IPS DF 6.9 (cell line): Measurements from ENCODE around the gene MAST3.
"Not testable (repeated sequence)": the region's sequence is repeated elsewhere in the genome, so short reads cannot be mapped to it uniquely, and the experiment has no call there.

ENCODE experiments used
- DNase-seq: peaks from one replicate; pipeline ENCODE4 v3.0.0-alpha.2; 2013; ENCODE audit warnings: low read depth, low spot score
- H3K27ac ChIP-seq: one replicate; pipeline ENCODE4 v1.5.1; 2013; ENCODE audit warnings: low read length, control low read depth
- H3K27me3 ChIP-seq: 2 replicates; pipeline ENCODE4 v1.6.1; 2013; ENCODE audit warnings: mild to moderate bottlenecking, low read length; ENCODE audit not compliant: control insufficient read depth, insufficient read depth
- H3K36me3 ChIP-seq: 2 replicates; pipeline ENCODE4 v1.6.1; 2013; ENCODE audit warnings: low read length; ENCODE audit not compliant: control insufficient read depth, insufficient read depth
- H3K4me1 ChIP-seq: 2 replicates; pipeline ENCODE4 v1.6.1; 2013; ENCODE audit warnings: low read length; ENCODE audit not compliant: control insufficient read depth, insufficient read depth
- H3K4me3 ChIP-seq: 2 replicates; pipeline ENCODE4 v1.5.1; 2013; ENCODE audit warnings: mild to moderate bottlenecking, low read length
- H3K9me3 ChIP-seq: 2 replicates; pipeline ENCODE4 v1.6.1; 2013; ENCODE audit warnings: low read length, inconsistent platforms; ENCODE audit not compliant: control insufficient read depth, insufficient read depth
- WGBS: extraction: QIAGEN DNeasy Blood & Tissue Kit; methylation state at CpG from one replicate; pipeline ENCODE4 v1.1.7; 2013; ENCODE audit warnings: mixed read lengths, missing lambda C conversion rate; ENCODE audit not compliant: insufficient read length, insufficient coverage; 5-methylcytosine and 5-hydroxymethylcytosine counted together

The MAST3 gene

GRCh38 chr19:18085702-18086457, 11.7 kb upstream of the MAST3 start:
- Histone ChIP-seq H3K27me3 (no peaks in the 10 kb centered on the region), H3K36me3 (no peaks in the 10 kb centered on the region), H3K4me1 (no peaks in the 10 kb centered on the region), H3K9me3 (no peaks in the 10 kb centered on the region), H3K27ac (no peak overlapping the region), H3K4me3 (no peak overlapping the region)
- WGBS = no CpG with 5 or more reads among the region's 8 CpGs
- DNase-seq = no peak

- Histone ChIP-seq H3K27me3 (no peaks in the 10 kb centered on the region), H3K27ac (no peak within 1 kb of the TSS), H3K9me3 (no peaks in the 10 kb centered on the region), H3K36me3 (no peaks in the 10 kb centered on the region), H3K4me3 (no peak within 1 kb of the TSS), H3K4me1 (no peaks in the 10 kb centered on the region)
- no CpG with 5 or more reads among the region's 12 CpGs for WGBS
- DNase-seq = no peak
These were observed 10.9 kb upstream of the MAST3 start, which contains the start of gene IL12RB1 for GRCh38 chr19:18086590-18087138. Gene IL12RB1, minus strand, starts transcription at chr19:18086934. Its CDS starts 111 bp downstream, at chr19:18086823.

- not testable (repeated sequence) for DNase-seq, H3K27ac ChIP-seq, H3K27me3 ChIP-seq, H3K36me3 ChIP-seq, H3K4me3 ChIP-seq, H3K9me3 ChIP-seq, H3K4me1 ChIP-seq
- no CpG with 5 or more reads among the region's 11 CpGs for WGBS
These were observed 8.5 kb upstream of the MAST3 start for GRCh38 chr19:18089096-18089541.

- no CpG with 5 or more reads among the region's 5 CpGs for WGBS
- Histone ChIP-seq H3K4me1 (peaks cover 2% of the 10 kb centered on the region; the same call in 1 of the 2 replicates), H3K9me3 (no peaks in the 10 kb centered on the region), H3K36me3 (no peaks in the 10 kb centered on the region), H3K27ac (no peak overlapping the region), H3K27me3 (no peaks in the 10 kb centered on the region), H3K4me3 (no peak overlapping the region)
- DNase-seq = no peak
These were observed 7.9 kb upstream of the MAST3 start for GRCh38 chr19:18089726-18090125.

- WGBS = no CpG with 5 or more reads among the region's 12 CpGs
- H3K36me3 ChIP-seq = no peaks in the 10 kb centered on the region
- DNase-seq = no peak
- peaks cover 2% of the 10 kb centered on the region; the same call in 1 of the 2 replicates for H3K4me1 ChIP-seq
- H3K9me3 ChIP-seq = no peaks in the 10 kb centered on the region
- H3K27me3 ChIP-seq = no peaks in the 10 kb centered on the region
- no peak overlapping the region for H3K27ac ChIP-seq
- H3K4me3 ChIP-seq = no peak overlapping the region
These were observed 6.9 kb upstream of the MAST3 start for GRCh38 chr19:18090545-18091216.

- Histone ChIP-seq H3K27me3 (no peaks in the 10 kb centered on the region), H3K4me3 (no peak overlapping the region), H3K36me3 (no peaks in the 10 kb centered on the region), H3K9me3 (no peaks in the 10 kb centered on the region), H3K4me1 (peaks cover 2% of the 10 kb centered on the region; the same call in 1 of the 2 replicates), H3K27ac (no peak overlapping the region)
- DNase-seq = no peak
- no CpG with 5 or more reads among the region's 12 CpGs for WGBS
These were observed 6.4 kb upstream of the MAST3 start for GRCh38 chr19:18091217-18091608.

GRCh38 chr19:18093439-18094161, 4.0 kb upstream of the MAST3 start:
- no peaks in the 10 kb centered on the region for H3K27me3 ChIP-seq
- H3K36me3 ChIP-seq = no peaks in the 10 kb centered on the region
- no peak overlapping the region for H3K27ac ChIP-seq
- no CpG with 5 or more reads among the region's 6 CpGs for WGBS
- no peak overlapping the region for H3K4me3 ChIP-seq
- no peaks in the 10 kb centered on the region for H3K9me3 ChIP-seq
- H3K4me1 ChIP-seq = peaks cover 4% of the 10 kb centered on the region; the same call in 1 of the 2 replicates
- no peak for DNase-seq

- no peaks in the 10 kb centered on the region for H3K36me3 ChIP-seq
- DNase-seq = no peak
- H3K4me3 ChIP-seq = no peak overlapping the region
- no peaks in the 10 kb centered on the region for H3K9me3 ChIP-seq
- peaks cover 6% of the 10 kb centered on the region for H3K4me1 ChIP-seq
- H3K27me3 ChIP-seq = no peaks in the 10 kb centered on the region
- WGBS = no CpG with 5 or more reads among the region's 2 CpGs
- H3K27ac ChIP-seq = no peak overlapping the region
These were observed 1.3 kb upstream of the MAST3 start for GRCh38 chr19:18096258-18096657.

- no CpG with 5 or more reads among the region's 22 CpGs for WGBS
- DNase-seq = no peak
- H3K27ac ChIP-seq = no peak overlapping the region
- no peaks in the 10 kb centered on the region for H3K9me3 ChIP-seq
- H3K4me1 ChIP-seq = peaks cover 6% of the 10 kb centered on the region
- H3K4me3 ChIP-seq = peak overlapping the region; percentile 21; the same call in 1 of the 2 replicates
- no peaks in the 10 kb centered on the region for H3K27me3 ChIP-seq
- no peaks in the 10 kb centered on the region for H3K36me3 ChIP-seq
These were observed 664 bp downstream of the MAST3 start for GRCh38 chr19:18097993-18098890.
